PC-3 (cell line): ENCODE results near the gene SERPINE2. TPM values are rescaled to one million over a fixed set of nuclear protein-coding genes. Genes with fewer than 3 reads are reported as not detected.

Experiments
- ATAC-seq: fragments of 200-7000 bp; cut with Tn5 transposase; 2 replicates; pipeline ENCODE4 v1.9.1; 2020; ENCODE audit warnings: mild to moderate bottlenecking, moderate library complexity
- BruUV-seq: library from RNA; stranded (reverse); fragments of 400-500 nt; replicated peaks from 2 replicates; lab custom pipeline; 2021; lab: Mats Ljungman, UMichigan
- CTCF ChIA-PET: fragments of 300-600 bp; sonication (Branson Sonifier 250); formaldehyde crosslinking; loops from one replicate; lab custom pipeline; 2022; ENCODE audit warnings: antibody characterized with exemption; lab: Charles Lee
- POLR2A ChIA-PET: fragments of 300-600 bp; sonication (Branson Sonifier 250); formaldehyde crosslinking; loops from one replicate; lab custom pipeline; 2022; ENCODE audit warnings: antibody characterized with exemption; ENCODE audit not compliant: unreplicated experiment; lab: Charles Lee
- DNase-seq: peaks from one replicate; pipeline ENCODE4 v3.0.0-alpha.2; 2015
- H2AFZ ChIP-seq: fragments of 300-600 bp; sonication (generic); 2 replicates; pipeline ENCODE4 v1.6.0; 2016; ENCODE audit warnings: antibody characterized with exemption, low read length
- H3F3A ChIP-seq: fragments of 300-600 bp; sonication (generic); one replicate; pipeline ENCODE4 v1.6.0; 2017; ENCODE audit warnings: antibody characterized with exemption, low read length, control low read depth, mild to moderate bottlenecking; ENCODE audit not compliant: unreplicated experiment
- H3K27ac ChIP-seq: fragments of 300-600 bp; sonication (generic); 2 replicates; pipeline ENCODE4 v1.5.1; 2016; ENCODE audit warnings: mild to moderate bottlenecking, low read length
- H3K27me3 ChIP-seq: fragments of 300-600 bp; sonication (generic); 2 replicates; pipeline ENCODE4 v1.6.1; 2016; ENCODE audit warnings: low read length, mixed read lengths
- H3K36me3 ChIP-seq: fragments of 300-600 bp; sonication (generic); 2 replicates; pipeline ENCODE4 v1.6.1; 2016; ENCODE audit warnings: low read depth, mixed run types, low read length, mixed read lengths
- H3K4me1 ChIP-seq: fragments of 300-600 bp; sonication (generic); 2 replicates; pipeline ENCODE4 v1.5.1; 2016; ENCODE audit warnings: low read length; ENCODE audit not compliant: insufficient read depth
- H3K4me2 ChIP-seq: fragments of 300-600 bp; sonication (generic); 2 replicates; pipeline ENCODE4 v1.6.0; 2016; ENCODE audit warnings: low read length
- H3K4me3 ChIP-seq: fragments of 300-600 bp; sonication (generic); 2 replicates; pipeline ENCODE4 v1.5.1; 2016; ENCODE audit warnings: mild to moderate bottlenecking, low read length, mixed read lengths
- H3K79me2 ChIP-seq: fragments of 300-600 bp; sonication (generic); 2 replicates; pipeline ENCODE4 v1.6.1; 2017; ENCODE audit warnings: low read length, mixed read lengths
- H3K9ac ChIP-seq: fragments of 300-600 bp; sonication (generic); 2 replicates; pipeline ENCODE4 v1.6.0; 2016; ENCODE audit warnings: mild to moderate bottlenecking, low read length
- H3K9me2 ChIP-seq: fragments of 300-600 bp; sonication (generic); replicated peaks from 2 replicates; pipeline ENCODE4 v1.6.1; 2016; ENCODE audit warnings: mixed run types, low read length, mixed read lengths
- H3K9me3 ChIP-seq: fragments of 300-600 bp; sonication (generic); 2 replicates; pipeline ENCODE4 v1.6.1; 2016; ENCODE audit warnings: low read length, mixed read lengths
- H4K20me1 ChIP-seq: fragments of 300-600 bp; sonication (generic); 2 replicates; pipeline ENCODE4 v1.6.1; 2016; ENCODE audit warnings: low read length, mixed read lengths
- CTCF ChIP-seq: fragments of 300-600 bp; sonication (generic); conservative IDR thresholded peaks from 2 replicates; pipeline ENCODE4 v1.5.1; 2017; ENCODE audit warnings: antibody characterized with exemption, low read depth, mild to moderate bottlenecking, low read length
- EZH2 ChIP-seq: fragments of 300-600 bp; sonication (generic); IDR thresholded peaks from one replicate; pipeline ENCODE4 v1.6.1; 2017; ENCODE audit warnings: antibody characterized with exemption, mild to moderate bottlenecking, low read length; ENCODE audit not compliant: unreplicated experiment
- EZH2phosphoT487 ChIP-seq: fragments of 300-600 bp; sonication (generic); IDR thresholded peaks from 2 replicates; pipeline ENCODE4 v1.6.1; 2018; ENCODE audit warnings: mild to moderate bottlenecking, antibody characterized with exemption, low read length, borderline replicate concordance
- intact Hi-C: fragments of 100-400 bp; cut with micrococcal nuclease; formaldehyde crosslinking; loops from 2 replicates; pipeline ENCODE4 v1.9.0; 2023
- total RNA-seq: library from RNA; depleted of rRNA; stranded (reverse); fragments of >200 nt; gene quantifications from 2 replicates; pipeline ENCODE4 v1.2.3, GENCODE V29; 2014

SERPINE2 gene
- total RNA-seq, 1 experiment from 2014 or later: 17.1 TPM

GRCh38 chr2:223980803-223981202 is 58.3 kb downstream of the SERPINE2 start:
- no peaks in the 10 kb centered on the region for H3K79me2 ChIP-seq
- intact Hi-C loops: no loop called here
- no peak overlapping the region for H3K4me3 ChIP-seq
- no peak overlapping the region for H3K4me2 ChIP-seq
- no peak overlapping the region for H3K9ac ChIP-seq
- no TSS peak for BruUV-seq
- ATAC-seq (no peak), DNase-seq (no peak)
- no peaks in the 10 kb centered on the region for H4K20me1 ChIP-seq
- H3K27me3 ChIP-seq: no peaks in the 10 kb centered on the region
- TF ChIP-seq EZH2 (no peak), CTCF (no peak), EZH2phosphoT487 (no peak)
- ChIA-PET POLR2A (no interaction called here), CTCF (interaction anchor here (0.7 kb wide), 1 partner anchor 12 kb away, joined by 3 read pairs; no protein-coding TSS in a partner anchor)
- H2AFZ ChIP-seq: no peak overlapping the region
- 0 out of 2 replicates have a peak, but pooled peaks cover 3% of the 10 kb centered on the region for H3K36me3 ChIP-seq
- peaks cover 4% of the 10 kb centered on the region; the same call in 1 of the 2 replicates for H3K4me1 ChIP-seq
- no peak overlapping the region for H3K27ac ChIP-seq
- H3F3A ChIP-seq: no peaks in the 10 kb centered on the region
- H3K9me3 ChIP-seq: no peaks in the 10 kb centered on the region
- no peaks in the 10 kb centered on the region for H3K9me2 ChIP-seq

- no peak overlapping the region for H2AFZ ChIP-seq
- ChIA-PET POLR2A (interaction anchor here (0.6 kb wide), 1 partner anchor 78 kb away, joined by 4 read pairs; no protein-coding TSS in a partner anchor), CTCF (no interaction called here)
- H3K4me2 ChIP-seq: no peak overlapping the region
- H4K20me1 ChIP-seq: no peaks in the 10 kb centered on the region
- no peak for ATAC-seq
- no TSS peak for BruUV-seq
- no peaks in the 10 kb centered on the region for H3K9me2 ChIP-seq
- H3K9ac ChIP-seq: no peak overlapping the region
- intact Hi-C loops: no loop called here
- no peak overlapping the region for H3K4me3 ChIP-seq
- no peaks in the 10 kb centered on the region for H3K9me3 ChIP-seq
- no peak for DNase-seq
- no peaks in the 10 kb centered on the region for H3F3A ChIP-seq
- TF ChIP-seq CTCF (no peak), EZH2 (no peak), EZH2phosphoT487 (no peak)
- no peaks in the 10 kb centered on the region for H3K79me2 ChIP-seq
- H3K36me3 ChIP-seq: 0 out of 2 replicates have a peak, but pooled peaks cover 3% of the 10 kb centered on the region
- H3K27ac ChIP-seq: no peak overlapping the region
- peaks cover 4% of the 10 kb centered on the region; the same call in 1 of the 2 replicates for H3K4me1 ChIP-seq
- no peaks in the 10 kb centered on the region for H3K27me3 ChIP-seq
Observed at GRCh38 chr2:223980397-223980735, 58.7 kb downstream of the SERPINE2 start.

- Histone ChIP-seq H3K27me3 (no peaks in the 10 kb centered on the region), H3K27ac (no peak overlapping the region), H3K4me2 (no peak overlapping the region), H3K4me3 (no peak overlapping the region), H3K4me1 (peaks cover 4% of the 10 kb centered on the region; the same call in 1 of the 2 replicates), H2AFZ (no peak overlapping the region), H3K9me2 (no peaks in the 10 kb centered on the region), H3K9me3 (no peaks in the 10 kb centered on the region), H3K36me3 (0 out of 2 replicates have a peak, but pooled peaks cover 3% of the 10 kb centered on the region), H3K79me2 (no peaks in the 10 kb centered on the region), H4K20me1 (no peaks in the 10 kb centered on the region), H3F3A (no peaks in the 10 kb centered on the region), H3K9ac (no peak overlapping the region)
- ChIA-PET POLR2A (interaction anchor here (0.6 kb wide), 1 partner anchor 79 kb away, joined by 4 read pairs; no protein-coding TSS in a partner anchor), CTCF (no interaction called here)
- DNase-seq (no peak), ATAC-seq (no peak)
- TF ChIP-seq EZH2 (no peak), CTCF (no peak), EZH2phosphoT487 (no peak)
- intact Hi-C loops: loop anchor here (10.0 kb wide), 1 partner anchor 795 kb away; no protein-coding TSS in a partner anchor
- BruUV-seq: no TSS peak
Observed at GRCh38 chr2:223979730-223980396, 59.2 kb downstream of the SERPINE2 start.
